ENCODE data around the gene CDC37L1. TPM values are rescaled to one million over a fixed set of nuclear protein-coding genes. Genes with fewer than 3 reads are reported as not detected.

Gene CDC37L1
- total and polyA plus RNA-seq, 2 of the 8 experiments (the other 6 are each of a cell fraction or from before 2014, with no cell fraction given) = 4.6 to 23.8 TPM

DNA sequence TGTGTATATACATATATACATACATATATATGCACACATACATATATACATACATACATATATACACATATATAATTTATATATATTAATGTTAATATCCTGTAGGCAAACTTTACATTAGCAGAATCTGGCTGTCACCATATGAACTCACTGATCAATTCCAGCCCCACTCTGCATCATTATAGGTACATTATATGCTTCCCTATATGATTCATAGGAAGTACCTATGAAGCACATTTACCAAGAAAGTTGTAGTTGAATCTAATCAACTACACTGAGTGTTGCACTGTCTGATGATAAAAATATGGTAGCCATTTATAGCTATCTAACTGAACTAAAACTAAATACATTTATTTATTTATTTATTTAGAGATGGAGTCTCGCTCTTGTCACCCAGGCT, 7.6 kb upstream of the CDC37L1 start:
- WGBS, 2 experiments (ENCODE audit: extremely low coverage in 1 of 2, insufficient coverage in 1 of 2, insufficient read length in 1 of 2, insufficient replicate concordance in 2 of 2, low coverage in 1 of 2, low lambda C conversion rate in 2 of 2, missing lambda C conversion rate in 1 of 2) = 92% methylated on average over 1 of the region's 1 CpG; no CpG with 5 or more reads in 1 of the 2 experiments
- TF ChIP-seq KDM4A (IDR thresholded peaks at IDR 0.05; ENCODE audit: low read depth, low read length, severe bottlenecking) (no peak), TAF1 (IDR thresholded peaks at IDR 0.05; ENCODE audit: low read depth, low read length) (no peak), JUND (IDR thresholded peaks at IDR 0.05; ENCODE audit: low read length) (no peak), CHD2 (IDR thresholded peaks at IDR 0.05; ENCODE audit: low read length) (no peak), SUZ12 (IDR thresholded peaks at IDR 0.05; ENCODE audit: low read length) (no peak), NANOG (IDR thresholded peaks at IDR 0.05; ENCODE audit: insufficient read depth, low read depth, low read length, poor library complexity, severe bottlenecking) (no peak), ZNF274 (IDR thresholded peaks at IDR 0.05; ENCODE audit: borderline replicate concordance, extremely low read depth, low read length) (no peak), PHF8 (conservative IDR thresholded peaks at IDR 0.05; ENCODE audit: low read depth, low read length) (no peak), SIRT6 (IDR thresholded peaks at IDR 0.05; ENCODE audit: low read length) (no peak), E2F6 (IDR thresholded peaks at IDR 0.05) (no peak), BCL11A (IDR thresholded peaks at IDR 0.05; ENCODE audit: low read depth in 2 of 2, low read length in 2 of 2) (no peak), SIN3A (conservative IDR thresholded peaks at IDR 0.05 in 1 of 2, IDR thresholded peaks at IDR 0.05 in 1 of 2; ENCODE audit: low read depth in 1 of 2, low read length in 2 of 2) (no peak), EZH2 (IDR thresholded peaks at IDR 0.05; ENCODE audit: low read depth, low read length, severe bottlenecking) (no peak)

More for the DNA sequence above, 7.6 kb upstream of the CDC37L1 start:
- no peak overlapping the region for H2AK5ac ChIP-seq (ENCODE audit: low read depth, low read length)
- no peak overlapping the region for H3K4ac ChIP-seq (replicated peaks; ENCODE audit: insufficient read length, low read depth, low read length)
- no peak overlapping the region for H2BK120ac ChIP-seq (replicated peaks; ENCODE audit: low read depth, low read length)
- FAIRE-seq (no peak), DNase-seq (ENCODE audit: low read depth in 1 of 2, low spot score in 2 of 2) (no peak)
- no peaks in the 10 kb centered on the region for H3K23me2 ChIP-seq (ENCODE audit: low read depth, low read length)
- no peak overlapping the region for H2BK15ac ChIP-seq (ENCODE audit: low read length)
- no peak overlapping the region for H3K56ac ChIP-seq (replicated peaks; ENCODE audit: insufficient read length, low read depth, low read length)
- H3K4me3 ChIP-seq (ENCODE audit: extremely low read depth in 1 of 4, insufficient read depth in 2 of 4, low read depth in 3 of 4, low read length in 4 of 4) = no peak overlapping the region
- no peaks in the 10 kb centered on the region for H3K79me1 ChIP-seq (ENCODE audit: low read depth, low read length)
- H3K23ac ChIP-seq (ENCODE audit: insufficient read length) = no peak overlapping the region
- H3K9ac ChIP-seq (replicated peaks in 1 of 4; ENCODE audit: extremely low read depth in 1 of 4, low read depth in 3 of 4, low read length in 3 of 4) = no peak overlapping the region
- H4K20me1 ChIP-seq (replicated peaks in 1 of 2; ENCODE audit: control insufficient read depth in 1 of 2, insufficient read depth in 2 of 2, low read length in 2 of 2) = no peaks in the 10 kb centered on the region
- no peak overlapping the region for H3K18ac ChIP-seq (ENCODE audit: extremely low read depth, low read length)
- H2AFZ ChIP-seq (ENCODE audit: low read length) = no peak overlapping the region
- H2BK20ac ChIP-seq (ENCODE audit: low read length) = no peak overlapping the region
- no peak overlapping the region for H4K5ac ChIP-seq (ENCODE audit: insufficient read length, low read depth, low read length)
- H3K9me3 ChIP-seq (ENCODE audit: insufficient read depth in 2 of 2, low read depth in 1 of 2, low read length in 1 of 2) = no peaks in the 10 kb centered on the region
- no peak overlapping the region for H2BK5ac ChIP-seq (ENCODE audit: low read depth, low read length)
- no peak overlapping the region for H3K14ac ChIP-seq (ENCODE audit: insufficient read length)
- CTCF ChIA-PET (ENCODE audit: partially characterized antibody) = interaction anchor here (1.4 kb wide), 1 partner anchor 10 kb away, joined by 3 read pairs; the partner anchor contains the start of gene PLPP6
- no peak overlapping the region for H3K4me2 ChIP-seq (ENCODE audit: insufficient read depth in 1 of 2, low read depth in 2 of 2, low read length in 2 of 2)
- no peaks in the 10 kb centered on the region for H3K27me3 ChIP-seq (replicated peaks in 1 of 4; ENCODE audit: control insufficient read depth in 3 of 4, extremely low read depth in 1 of 4, insufficient read depth in 3 of 4, low read length in 3 of 4)
- no peak overlapping the region for H4K8ac ChIP-seq (ENCODE audit: extremely low read depth, insufficient read depth, low read length)
- H2BK12ac ChIP-seq (ENCODE audit: low read depth, low read length) = no peak overlapping the region
- POLR2A ChIA-PET (ENCODE audit: partially characterized antibody) = no interaction called here
- H3K4me1 ChIP-seq (replicated peaks in 1 of 4; ENCODE audit: control insufficient read depth in 3 of 4, insufficient read depth in 4 of 4, low read length in 3 of 4) = peaks cover 0 to 6% (median 0%) of the 10 kb centered on the region in 4 experiments; a peak in 2 of 7 replicates
- H4K91ac ChIP-seq (replicated peaks; ENCODE audit: insufficient read length, low read length) = no peak overlapping the region
- H3K27ac ChIP-seq (ENCODE audit: low read depth, low read length) = no peak overlapping the region
- H3K79me2 ChIP-seq (ENCODE audit: control insufficient read depth in 1 of 2, insufficient read depth in 2 of 2, low read length in 2 of 2) = no peaks in the 10 kb centered on the region
- H3K36me3 ChIP-seq (ENCODE audit: control insufficient read depth in 2 of 4, insufficient read depth in 4 of 4, low read length in 3 of 4) = no peaks in the 10 kb centered on the region
